Common myeloid progenitor, CD34-positive (primary cell): ENCODE measurements around the gene IP6K3.

Source experiments
- CTCF ChIA-PET: fragments of 350-600 bp; sonication (Branson Sonifier 250); formaldehyde crosslinking; loops from one replicate; lab custom pipeline; 2021; ENCODE audit warnings: antibody characterized with exemption; lab: Charles Lee
- POLR2A ChIA-PET: fragments of 350-600 bp; sonication (Branson Sonifier 250); formaldehyde crosslinking; loops from one replicate; lab custom pipeline; 2021; ENCODE audit warnings: antibody characterized with exemption; lab: Charles Lee
- DNase-seq, 3 donors: peaks; one replicate each; pipeline versions ENCODE4 v3.0.0 to v3.0.0-alpha.2; 2013
- H3K27ac ChIP-seq, 2 experiments: 1 replicate in 1 of 2; 2 replicates in 1 of 2; pipeline ENCODE4 v1.7.0; 2013; ENCODE audit warnings: inconsistent platforms in 2 of 2, low read length in 2 of 2, mild to moderate bottlenecking in 2 of 2, low read depth in 1 of 2, moderate library complexity in 1 of 2; ENCODE audit not compliant: severe bottlenecking in 2 of 2, insufficient read depth in 1 of 2, poor library complexity in 1 of 2
- H3K27me3 ChIP-seq, 5 experiments: replicated peaks in 2 of 5; 1 replicate in 3 of 5; 2 replicates in 2 of 5; pipeline versions ENCODE4 v1.6.1 to v1.7.0; 2013; ENCODE audit warnings: low read length in 4 of 5, mild to moderate bottlenecking in 2 of 5, moderate library complexity in 2 of 5, inconsistent platforms in 1 of 5; ENCODE audit not compliant: insufficient read depth in 5 of 5, control insufficient read depth in 4 of 5
- H3K36me3 ChIP-seq, 4 experiments: 1 replicate in 2 of 4; 2 replicates in 2 of 4; pipeline versions ENCODE4 v1.6.1 to v1.7.0; 2013; ENCODE audit warnings: low read length in 3 of 4, control low read depth in 1 of 4, mild to moderate bottlenecking in 1 of 4; ENCODE audit not compliant: control insufficient read depth in 4 of 4, insufficient read depth in 4 of 4
- H3K4me1 ChIP-seq, 4 experiments: 1 replicate in 3 of 4; 2 replicates in 1 of 4; pipeline versions ENCODE4 v1.6.1 to v1.7.1; 2013; ENCODE audit warnings: low read length in 3 of 4, mild to moderate bottlenecking in 3 of 4, control low read depth in 1 of 4, inconsistent platforms in 1 of 4, moderate library complexity in 1 of 4; ENCODE audit not compliant: control insufficient read depth in 4 of 4, insufficient read depth in 4 of 4; ENCODE audit errors: control extremely low read depth in 1 of 4
- H3K4me3 ChIP-seq, 7 experiments: 1 replicate in 4 of 7; 2 replicates in 3 of 7; pipeline versions ENCODE4 v1.5.1 to v1.7.0; 2013; ENCODE audit warnings: mild to moderate bottlenecking in 7 of 7, low read length in 6 of 7, moderate library complexity in 6 of 7, inconsistent platforms in 2 of 7, low read depth in 2 of 7, control low read depth in 1 of 7; ENCODE audit not compliant: insufficient read depth in 4 of 7, control insufficient read depth in 1 of 7; ENCODE audit errors: extremely low read depth in 1 of 7
- H3K9me3 ChIP-seq, 5 experiments: 1 replicate in 4 of 5; 2 replicates in 1 of 5; pipeline versions ENCODE4 v1.6.1 to v1.7.1; 2013; ENCODE audit warnings: low read length in 4 of 5, mild to moderate bottlenecking in 2 of 5, inconsistent platforms in 1 of 5, low read depth in 1 of 5, moderate library complexity in 1 of 5; ENCODE audit not compliant: control insufficient read depth in 4 of 5, insufficient read depth in 2 of 5; ENCODE audit errors: control extremely low read depth in 1 of 5
- WGBS: methylation state at CpG from one replicate; pipeline ENCODE4 v1.1.5; 2013; ENCODE audit not compliant: insufficient coverage; 5-methylcytosine and 5-hydroxymethylcytosine counted together

IP6K3 gene

GRCh38 chr6:33732385-33732784 lies 14.3 kb downstream of the IP6K3 start:
- H3K9me3 ChIP-seq, result no peaks in the 10 kb centered on the region
- no peaks in the 10 kb centered on the region for H3K36me3 ChIP-seq
- ChIA-PET POLR2A (no interaction called here), CTCF (no interaction called here)
- peaks cover 0 to 4% (median 0%) of the 10 kb centered on the region in 5 experiments for H3K27me3 ChIP-seq
- no peak overlapping the region for H3K4me3 ChIP-seq
- H3K4me1 ChIP-seq, result peaks cover 0 to 6% (median 0%) of the 10 kb centered on the region in 4 experiments
- 100% methylated on average over 6 of the region's 6 CpGs for WGBS
- no peak for DNase-seq
- no peak overlapping the region for H3K27ac ChIP-seq

GRCh38 chr6:33731751-33732282 lies 14.9 kb downstream of the IP6K3 start:
- Histone ChIP-seq H3K27ac (no peak overlapping the region), H3K9me3 (no peaks in the 10 kb centered on the region), H3K27me3 (peaks cover 0 to 4% (median 0%) of the 10 kb centered on the region in 5 experiments), H3K4me1 (peaks cover 0 to 6% (median 0%) of the 10 kb centered on the region in 4 experiments), H3K36me3 (no peaks in the 10 kb centered on the region), H3K4me3 (no peak overlapping the region)
- ChIA-PET POLR2A (no interaction called here), CTCF (interaction anchor here (0.8 to 1.0 kb wide), 2 partner anchors 11 to 26 kb away, joined by 3 read pairs; no protein-coding TSS in a partner anchor)
- WGBS, result 95% methylated on average over 5 of the region's 9 CpGs
- DNase-seq, result no peak

GRCh38 chr6:33731035-33731434 lies 15.7 kb downstream of the IP6K3 start:
- peaks cover 0 to 6% (median 0%) of the 10 kb centered on the region in 4 experiments for H3K4me1 ChIP-seq
- H3K9me3 ChIP-seq, result no peaks in the 10 kb centered on the region
- ChIA-PET CTCF (interaction anchor here (0.8 to 1.0 kb wide), 2 partner anchors 12 to 25 kb away, joined by 3 read pairs; no protein-coding TSS in a partner anchor), POLR2A (no interaction called here)
- H3K27ac ChIP-seq, result no peak overlapping the region
- no peaks in the 10 kb centered on the region for H3K36me3 ChIP-seq
- peaks cover 0 to 4% (median 0%) of the 10 kb centered on the region in 5 experiments for H3K27me3 ChIP-seq
- no peak for DNase-seq
- H3K4me3 ChIP-seq, result no peak overlapping the region
- 84% methylated on average over 6 of the region's 7 CpGs for WGBS

- POLR2A ChIA-PET, result no interaction called here
- peaks cover 0 to 6% (median 0%) of the 10 kb centered on the region in 4 experiments for H3K4me1 ChIP-seq
Measured at GRCh38 chr6:33730611-33731010, 16.1 kb downstream of the IP6K3 start.

GRCh38 chr6:33729059-33729458 lies 17.6 kb downstream of the IP6K3 start:
- CTCF ChIA-PET, result interaction anchor here (1.2 to 2.4 kb wide), 3 partner anchors 9 to 28 kb away, joined by 3 to 12 read pairs (median 3); no protein-coding TSS in a partner anchor
- H3K36me3 ChIP-seq, result no peaks in the 10 kb centered on the region
- no peak for DNase-seq
- no peaks in the 10 kb centered on the region for H3K4me1 ChIP-seq
- H3K9me3 ChIP-seq, result no peaks in the 10 kb centered on the region
- 97% methylated on average over 3 of the region's 6 CpGs for WGBS
- H3K4me3 ChIP-seq, result no peak overlapping the region
- no peak overlapping the region for H3K27ac ChIP-seq
- peaks cover 0 to 6% (median 0%) of the 10 kb centered on the region in 5 experiments for H3K27me3 ChIP-seq
- POLR2A ChIA-PET, result no interaction called here

More at GRCh38 chr6:33730611-33731010, 16.1 kb downstream of the IP6K3 start:
- Histone ChIP-seq H3K36me3 (no peaks in the 10 kb centered on the region), H3K27ac (no peak overlapping the region), H3K4me3 (no peak overlapping the region), H3K27me3 (peaks cover 0 to 4% (median 0%) of the 10 kb centered on the region in 5 experiments), H3K9me3 (no peaks in the 10 kb centered on the region)
- WGBS, result 94% methylated on average over 8 of the region's 10 CpGs
- CTCF ChIA-PET, result no interaction called here
- DNase-seq, result no peak

- no peak for DNase-seq
- Histone ChIP-seq H3K27ac (no peak overlapping the region), H3K36me3 (no peaks in the 10 kb centered on the region), H3K4me3 (no peak overlapping the region), H3K27me3 (peaks cover 0 to 8% (median 4%) of the 10 kb centered on the region in 5 experiments), H3K4me1 (no peaks in the 10 kb centered on the region), H3K9me3 (no peaks in the 10 kb centered on the region)
- ChIA-PET POLR2A (no interaction called here), CTCF (interaction anchor here (1.2 to 2.4 kb wide), 3 partner anchors 10 to 27 kb away, joined by 3 to 12 read pairs (median 3); no protein-coding TSS in a partner anchor)
- 95% methylated on average over 10 of the region's 11 CpGs for WGBS
Measured at GRCh38 chr6:33728438-33728837, 18.3 kb downstream of the IP6K3 start.

GRCh38 chr6:33727932-33728331 lies 18.8 kb downstream of the IP6K3 start:
- no peaks in the 10 kb centered on the region for H3K4me1 ChIP-seq
- ChIA-PET POLR2A (no interaction called here), CTCF (interaction anchor here (1.2 to 2.4 kb wide), 3 partner anchors 11 to 26 kb away, joined by 3 to 12 read pairs (median 3); no protein-coding TSS in a partner anchor)
- no peak for DNase-seq
- H3K36me3 ChIP-seq, result no peaks in the 10 kb centered on the region
- H3K27ac ChIP-seq, result no peak overlapping the region
- peaks cover 0 to 10% (median 4%) of the 10 kb centered on the region in 5 experiments for H3K27me3 ChIP-seq
- no peaks in the 10 kb centered on the region for H3K9me3 ChIP-seq
- H3K4me3 ChIP-seq, result no peak overlapping the region
- 89% methylated on average over 11 of the region's 11 CpGs for WGBS
